ENCODE data around the gene MIB2.
A peak's percentile ranks its signal among the peaks of the same experiment; 100 is the strongest.
"Not testable (repeated sequence)": the region's sequence is repeated elsewhere in the genome, so short reads cannot be mapped to it uniquely, and the experiment has no call there.

The MIB2 gene

GRCh38 chr1:1615256-1616044, at the start of gene MIB2:
Gene MIB2 (plus strand): TSS chr1:1615500. CDS start chr1:1623453, 7,953 bp downstream.
- peak; percentile 97 for DNase-seq (ENCODE audit: low read depth)

GRCh38 chr1:1567152-1567875, 48.0 kb upstream of the MIB2 start:
- no peak for DNase-seq (ENCODE audit: low read depth)

- no peak for DNase-seq (ENCODE audit: low read depth)
These were observed 47.4 kb upstream of the MIB2 start for GRCh38 chr1:1567891-1568291.

GRCh38 chr1:1569341-1569740, 46.0 kb upstream of the MIB2 start:
- DNase-seq (ENCODE audit: low read depth), result no peak

- no peak for DNase-seq (ENCODE audit: low read depth)
These were observed 41.2 kb upstream of the MIB2 start for GRCh38 chr1:1573843-1574720.

- peak; percentile 87 for DNase-seq (ENCODE audit: low read depth)
These were observed 40.4 kb upstream of the MIB2 start, which contains the start of gene SSU72 for GRCh38 chr1:1574721-1575537. Gene SSU72 (minus strand): TSS chr1:1574863. CDS start chr1:1574557, 306 bp downstream.

- no peak for DNase-seq (ENCODE audit: low read depth)
These were observed 37.8 kb upstream of the MIB2 start for GRCh38 chr1:1577367-1578011.

- no peak for DNase-seq (ENCODE audit: low read depth)
These were observed 36.8 kb upstream of the MIB2 start for GRCh38 chr1:1578371-1578940.

GRCh38 chr1:1582585-1583346, 32.5 kb upstream of the MIB2 start:
- no peak for DNase-seq (ENCODE audit: low read depth)

- no peak for DNase-seq (ENCODE audit: low read depth)
These were observed 31.8 kb upstream of the MIB2 start for GRCh38 chr1:1583347-1584010.

- no peak for DNase-seq (ENCODE audit: low read depth)
These were observed 23.8 kb upstream of the MIB2 start for GRCh38 chr1:1591452-1591851.

- no peak for DNase-seq (ENCODE audit: low read depth)
These were observed 21.3 kb upstream of the MIB2 start for GRCh38 chr1:1593834-1594601.

GRCh38 chr1:1594602-1595260, 20.6 kb upstream of the MIB2 start:
- DNase-seq (ENCODE audit: low read depth), result no peak

GRCh38 chr1:1595341-1595740, 20.0 kb upstream of the MIB2 start:
- not testable (repeated sequence) for DNase-seq (ENCODE audit: low read depth)

- DNase-seq (ENCODE audit: low read depth), result no peak
These were observed 18.6 kb upstream of the MIB2 start for GRCh38 chr1:1596493-1597274.

- DNase-seq (ENCODE audit: low read depth), result no peak
These were observed 17.9 kb upstream of the MIB2 start for GRCh38 chr1:1597275-1597930.

All from stimulated activated CD4-positive, alpha-beta T cell treated with anti-CD3 and anti-CD28 coated beads, Interleukin-2, amount 100 ng/mL, for 4 hours (primary cell).